ENCODE data around the gene C22orf15. TPM values are rescaled to one million over a fixed set of nuclear protein-coding genes. Genes with fewer than 3 reads are reported as not detected.

C22orf15 gene
- total and polyA plus RNA-seq, 4 donors: 3.0 to 18.7 (median 10.4) TPM

DNA sequence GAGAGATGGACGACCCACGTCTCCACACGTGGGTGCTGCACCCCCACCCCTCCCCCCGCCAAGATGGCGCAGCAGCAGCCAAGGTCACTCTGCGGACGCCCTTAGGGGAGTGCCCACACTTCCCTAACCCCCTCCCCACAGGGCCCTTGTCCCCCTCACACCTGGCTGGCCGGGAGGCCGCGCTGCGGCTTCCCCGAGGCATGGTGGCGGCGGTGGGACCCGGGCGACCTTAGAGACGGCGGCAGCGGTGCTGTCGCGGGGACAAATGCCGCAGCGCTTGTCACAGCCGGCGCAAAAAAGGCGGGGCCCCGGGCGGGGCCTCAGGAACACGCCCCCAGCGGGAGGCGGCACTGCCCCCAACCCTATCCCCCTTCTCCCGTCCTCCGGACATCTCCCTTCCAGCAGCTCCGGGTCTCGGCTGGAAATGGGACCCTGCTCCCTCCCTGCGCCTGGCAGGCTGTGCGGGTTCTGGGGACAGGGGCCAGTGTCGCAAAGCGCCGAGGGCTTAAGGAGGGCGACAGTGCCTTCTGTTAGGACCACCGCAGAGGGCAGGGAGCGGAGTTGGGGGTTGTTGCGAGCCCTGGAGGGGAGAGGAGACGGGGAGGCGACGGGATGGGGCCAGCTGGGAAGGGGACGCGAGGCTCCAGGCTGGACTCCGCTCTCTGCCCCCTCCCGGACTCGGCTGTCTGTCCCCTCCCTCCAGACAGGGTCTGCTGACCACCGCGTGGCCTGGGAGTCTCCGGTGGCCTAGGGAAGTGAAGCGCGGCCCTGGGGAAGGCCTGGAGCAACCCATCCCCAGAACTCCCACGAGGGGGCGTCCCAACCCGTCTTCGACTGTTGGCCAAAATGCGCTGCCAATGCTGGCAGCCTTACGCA lies 5.1 kb downstream of the C22orf15 start, which contains the start of gene CHCHD10:
TSS of gene CHCHD10 (minus strand) at position 300 of the 876 bp plus-strand sequence. CDS start at position 202, 98 bp downstream.
- no peaks in the 10 kb centered on the region for H3K9me3 ChIP-seq (ENCODE audit: control insufficient read depth in 4 of 4, insufficient read depth in 3 of 4, low read length in 3 of 4)
- TF ChIP-seq, protein P1, sequence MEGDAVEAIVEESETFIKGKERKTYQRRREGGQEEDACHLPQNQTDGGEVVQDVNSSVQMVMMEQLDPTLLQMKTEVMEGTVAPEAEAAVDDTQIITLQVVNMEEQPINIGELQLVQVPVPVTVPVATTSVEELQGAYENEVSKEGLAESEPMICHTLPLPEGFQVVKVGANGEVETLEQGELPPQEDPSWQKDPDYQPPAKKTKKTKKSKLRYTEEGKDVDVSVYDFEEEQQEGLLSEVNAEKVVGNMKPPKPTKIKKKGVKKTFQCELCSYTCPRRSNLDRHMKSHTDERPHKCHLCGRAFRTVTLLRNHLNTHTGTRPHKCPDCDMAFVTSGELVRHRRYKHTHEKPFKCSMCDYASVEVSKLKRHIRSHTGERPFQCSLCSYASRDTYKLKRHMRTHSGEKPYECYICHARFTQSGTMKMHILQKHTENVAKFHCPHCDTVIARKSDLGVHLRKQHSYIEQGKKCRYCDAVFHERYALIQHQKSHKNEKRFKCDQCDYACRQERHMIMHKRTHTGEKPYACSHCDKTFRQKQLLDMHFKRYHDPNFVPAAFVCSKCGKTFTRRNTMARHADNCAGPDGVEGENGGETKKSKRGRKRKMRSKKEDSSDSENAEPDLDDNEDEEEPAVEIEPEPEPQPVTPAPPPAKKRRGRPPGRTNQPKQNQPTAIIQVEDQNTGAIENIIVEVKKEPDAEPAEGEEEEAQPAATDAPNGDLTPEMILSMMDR (IDR thresholded peaks at IDR 0.05; ENCODE audit: control extremely low read depth, extremely low read depth): peak; percentile 36
- 0 to 1% methylated on average over 62 to 63 of the region's 63 CpGs for WGBS, 2 donors
- ATAC-seq (ENCODE audit: insufficient read depth, low FRiP score): peak; percentile 81
- peaks cover 0 to 3% (median 0%) of the 10 kb centered on the region in 4 donors for H3K36me3 ChIP-seq (ENCODE audit: control insufficient read depth in 4 of 4, insufficient read depth in 4 of 4, low read length in 4 of 4)
- peak within 1 kb of the TSS; percentile 65 for H3K4me3 ChIP-seq
- H3K4me1 ChIP-seq (ENCODE audit: control insufficient read depth in 5 of 5, insufficient read depth in 5 of 5, low read length in 5 of 5): peaks cover 0 to 26% (median 11%) of the 10 kb centered on the region in 5 donors
- H3K27ac ChIP-seq (ENCODE audit: low read depth in 1 of 2, low read length in 1 of 2): peak within 1 kb of the TSS; percentile 78 to 89
- peak within 1 kb of the TSS; percentile 3 to 49 for H3K9ac ChIP-seq (ENCODE audit: insufficient read depth in 1 of 2, low read length in 2 of 2)
- peak; percentile 86 to 91 (median 89) for DNase-seq
- H3K27me3 ChIP-seq (ENCODE audit: control insufficient read depth in 3 of 3, insufficient read depth in 3 of 3, low read length in 2 of 3): no peaks in the 10 kb centered on the region

DNA sequence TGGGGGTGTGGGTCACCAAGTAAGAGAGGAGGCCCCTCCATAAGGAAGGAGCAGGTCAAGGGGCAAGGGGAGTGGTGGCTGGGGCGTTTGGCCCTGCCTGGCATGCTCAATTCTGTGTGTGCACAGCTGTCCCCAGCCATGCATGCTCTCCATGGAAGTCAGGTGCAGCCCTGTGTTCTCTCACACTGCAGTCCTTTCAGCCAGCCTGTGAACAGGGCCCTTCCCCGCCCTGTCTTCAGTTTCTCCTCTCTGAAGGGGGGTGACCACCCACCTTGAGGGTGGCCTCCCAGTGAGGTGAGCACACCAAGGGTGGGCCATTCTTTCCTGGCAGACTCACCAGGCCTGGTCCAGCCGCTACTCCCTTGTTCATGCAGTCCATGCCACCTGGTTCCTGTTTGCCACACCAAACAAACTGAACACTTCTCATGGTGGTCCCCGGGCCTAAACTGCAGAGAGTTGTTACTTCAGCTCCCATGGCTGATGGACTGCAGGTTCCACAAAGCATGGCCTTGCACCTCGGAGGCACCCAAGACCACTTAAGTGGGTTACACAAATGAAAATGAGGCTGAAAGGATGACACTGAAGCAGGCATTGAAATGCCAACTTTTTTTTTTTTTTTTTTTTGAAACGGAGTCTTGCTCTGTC lies 6.7 kb downstream of the C22orf15 start:
- WGBS, 2 donors: 67 to 70% methylated on average over 6 of the region's 6 CpGs
- Histone ChIP-seq H3K4me1 (ENCODE audit: control insufficient read depth in 5 of 5, insufficient read depth in 5 of 5, low read length in 5 of 5) (peaks cover 0 to 27% (median 15%) of the 10 kb centered on the region in 5 donors), H3K9ac (ENCODE audit: insufficient read depth in 1 of 2, low read length in 2 of 2) (no peak overlapping the region), H3K4me3 (no peak overlapping the region), H3K36me3 (ENCODE audit: control insufficient read depth in 4 of 4, insufficient read depth in 4 of 4, low read length in 4 of 4) (peaks cover 0 to 3% (median 0%) of the 10 kb centered on the region in 4 donors), H3K27me3 (ENCODE audit: control insufficient read depth in 3 of 3, insufficient read depth in 3 of 3, low read length in 2 of 3) (no peaks in the 10 kb centered on the region), H3K9me3 (ENCODE audit: control insufficient read depth in 4 of 4, insufficient read depth in 3 of 4, low read length in 3 of 4) (no peaks in the 10 kb centered on the region), H3K27ac (ENCODE audit: low read depth in 1 of 2, low read length in 1 of 2) (no peak overlapping the region)
- TF ChIP-seq, protein P1 (IDR thresholded peaks at IDR 0.05; ENCODE audit: control extremely low read depth, extremely low read depth): no peak
- ATAC-seq (ENCODE audit: insufficient read depth, low FRiP score) (no peak), DNase-seq (no peak)

DNA sequence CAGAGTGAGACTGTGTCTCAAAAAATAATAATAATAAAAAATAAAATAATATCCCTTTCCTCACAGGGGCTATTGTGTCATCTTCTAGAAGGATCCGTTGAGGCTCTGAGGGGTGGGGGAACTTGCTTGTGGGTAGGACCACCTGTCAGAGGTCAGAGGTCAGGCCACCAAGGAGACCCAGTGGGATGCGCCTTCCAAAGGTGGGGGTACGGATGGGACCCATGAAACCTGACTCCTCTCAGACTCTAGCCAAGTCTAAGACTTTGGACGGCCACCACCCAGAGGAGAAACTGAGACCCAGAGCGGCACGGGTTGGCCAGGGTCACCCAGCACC lies 9.5 kb downstream of the C22orf15 start:
- Histone ChIP-seq H3K36me3 (ENCODE audit: control insufficient read depth in 4 of 4, insufficient read depth in 4 of 4, low read length in 4 of 4) (no peaks in the 10 kb centered on the region), H3K4me1 (ENCODE audit: control insufficient read depth in 5 of 5, insufficient read depth in 5 of 5, low read length in 5 of 5) (peaks cover 0 to 35% (median 14%) of the 10 kb centered on the region in 5 donors), H3K9me3 (ENCODE audit: control insufficient read depth in 4 of 4, insufficient read depth in 3 of 4, low read length in 3 of 4) (no peaks in the 10 kb centered on the region), H3K27me3 (ENCODE audit: control insufficient read depth in 3 of 3, insufficient read depth in 3 of 3, low read length in 2 of 3) (no peaks in the 10 kb centered on the region), H3K9ac (ENCODE audit: insufficient read depth in 1 of 2, low read length in 2 of 2) (no peak overlapping the region), H3K4me3 (no peak overlapping the region), H3K27ac (ENCODE audit: low read depth in 1 of 2, low read length in 1 of 2) (no peak overlapping the region)
- TF ChIP-seq, protein P1 (IDR thresholded peaks at IDR 0.05; ENCODE audit: control extremely low read depth, extremely low read depth): no peak
- DNase-seq: no peak
- ATAC-seq (ENCODE audit: insufficient read depth, low FRiP score): no peak
- 18 to 33% methylated on average over 6 of the region's 6 CpGs for WGBS, 2 donors

All from lung (tissue), 12 donors.